ENCODE results near the gene NACC1.

DNA sequence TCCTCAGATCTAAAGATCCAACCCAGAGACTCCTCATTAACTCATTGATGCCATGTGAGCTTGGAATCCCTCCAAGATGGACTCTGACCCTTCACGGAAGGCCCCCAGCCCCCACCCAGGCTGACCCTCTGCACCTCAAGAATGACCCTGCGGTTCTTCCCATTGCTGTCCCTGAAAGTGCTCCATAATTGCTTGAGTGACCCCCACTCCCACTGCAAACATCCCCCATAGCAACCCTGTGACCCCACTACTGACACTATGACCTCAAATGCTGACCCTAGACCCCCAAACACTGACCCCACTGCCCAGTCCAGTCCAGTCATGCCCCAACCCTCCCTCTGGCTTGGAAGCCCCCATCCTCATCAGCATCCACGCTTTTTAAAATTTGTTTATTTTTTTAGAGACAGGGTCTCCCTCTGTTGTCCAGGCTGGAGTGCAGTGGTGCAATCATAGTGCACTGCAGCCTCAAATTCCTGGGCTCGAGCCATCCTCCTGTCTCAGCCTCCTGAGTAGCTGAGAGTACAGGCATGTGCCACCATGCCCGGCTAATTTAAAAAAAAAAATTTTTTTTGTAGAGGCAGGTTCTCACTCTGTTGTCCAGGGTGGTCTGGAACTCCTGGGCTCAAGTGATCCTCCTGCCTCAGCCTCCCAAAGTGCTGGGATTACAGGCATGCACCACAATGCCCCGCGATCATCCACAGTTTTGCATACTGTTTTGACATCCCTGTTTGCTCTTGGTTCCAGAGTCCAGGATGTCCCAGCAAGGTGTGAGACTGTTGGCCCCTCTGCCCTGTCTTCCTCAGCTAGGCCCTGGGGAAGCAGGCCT lies 16.3 kb upstream of the NACC1 start:
- TF ChIP-seq POLR2A (IDR thresholded peaks at IDR 0.05; ENCODE audit: low read depth, low read length): peak; percentile 43
- TF ChIP-seq CTCF (IDR thresholded peaks at IDR 0.05; ENCODE audit: extremely low read depth in 1 of 2, insufficient read depth in 1 of 2, low read depth in 1 of 2, low read length in 2 of 2): no peak
- no peak for TF ChIP-seq EZH2 (IDR thresholded peaks at IDR 0.05; ENCODE audit: borderline replicate concordance, low read depth, low read length, severe bottlenecking)
- no peak for TF ChIP-seq JUN (IDR thresholded peaks at IDR 0.05; ENCODE audit: borderline replicate concordance, insufficient read depth, insufficient read length, low read depth)
- no peak for TF ChIP-seq MYC (IDR thresholded peaks at IDR 0.05; ENCODE audit: low read depth, low read length)
